HepG2 (cell line): ENCODE measurements around the gene CD109. TPM values are rescaled to one million over a fixed set of nuclear protein-coding genes. Genes with fewer than 3 reads are reported as not detected.

ENCODE experiments used
- FOXA3 ChIP-seq: IDR thresholded peaks from 2 replicates; pipeline ENCODE4 v1.6.1; 2016; ENCODE audit warnings: missing genetic modification reagents, missing compliant biosample characterization
- HDAC1 ChIP-seq: sonication (generic); formaldehyde crosslinking; IDR thresholded peaks from 2 replicates; pipeline ENCODE4 v1.5.1; 2020; ENCODE audit warnings: mild to moderate bottlenecking, missing genetic modification reagents
- HDAC2 ChIP-seq: sonication (generic); formaldehyde crosslinking; IDR thresholded peaks from 2 replicates; pipeline ENCODE4 v1.4.0; 2020; ENCODE audit warnings: missing genetic modification reagents
- HNRNPL ChIP-seq: fragments of 200-400 bp; formaldehyde crosslinking; IDR thresholded peaks from 2 replicates; pipeline ENCODE4 v1.6.1; 2017; ENCODE audit warnings: mild to moderate bottlenecking, low read depth, low read length
- JUNB ChIP-seq: sonication (generic); formaldehyde crosslinking; IDR thresholded peaks from 2 replicates; pipeline ENCODE4 v1.8.0; 2022; ENCODE audit warnings: missing genetic modification reagents, mild to moderate bottlenecking, borderline replicate concordance
- KAT8 ChIP-seq: IDR thresholded peaks from 2 replicates; pipeline ENCODE4 v1.6.1; 2016; ENCODE audit warnings: missing genetic modification reagents, missing compliant biosample characterization
- KDM2A ChIP-seq: sonication (generic); formaldehyde crosslinking; IDR thresholded peaks from 2 replicates; pipeline ENCODE4 v1.4.0; 2020; ENCODE audit warnings: low read depth, missing genetic modification reagents, borderline replicate concordance
- PHB2 ChIP-seq: fragments of 450-650 bp; IDR thresholded peaks from 2 replicates; pipeline ENCODE4 v1.6.1; 2018; ENCODE audit not compliant: partially characterized antibody
- TARDBP ChIP-seq: sonication (generic); formaldehyde crosslinking; IDR thresholded peaks from 2 replicates; pipeline ENCODE4 v1.8.0; 2022; ENCODE audit warnings: mild to moderate bottlenecking, missing genetic modification reagents
- ZFP41 ChIP-seq: sonication (generic); formaldehyde crosslinking; IDR thresholded peaks from 2 replicates; pipeline ENCODE4 v1.4.0; 2020; ENCODE audit warnings: mild to moderate bottlenecking, missing genetic modification reagents, borderline replicate concordance
- ZMYM2 ChIP-seq: sonication (generic); formaldehyde crosslinking; IDR thresholded peaks from 2 replicates; pipeline ENCODE4 v1.8.0; 2022; ENCODE audit warnings: mild to moderate bottlenecking, missing genetic modification reagents
- ZSCAN12 ChIP-seq: sonication (generic); formaldehyde crosslinking; IDR thresholded peaks from 2 replicates; pipeline ENCODE4 v1.9.0; 2021; ENCODE audit warnings: mild to moderate bottlenecking, missing genetic modification reagents
- polyA plus RNA-seq, 8 experiments: library from polyadenylated mRNA; depleted of rRNA in 3 of 8; stranded (reverse) in 7 of 8; unstranded in 1 of 8; fragments of >200 nt; fragmentation: Illumina TruSeq in 4 of 8; extraction: Trizol in 4 of 8; gene quantifications; 2 replicates each; pipeline versions ENCODE4 v1.2.1 to v1.2.3, GENCODE V29; 2011 to 2016; ENCODE audit warnings: low read depth in 4 of 8, missing spikeins in 1 of 8, mixed read lengths in 1 of 8; ENCODE audit not compliant: insufficient read depth in 1 of 8
- total RNA-seq, 5 experiments: library from RNA; depleted of rRNA; stranded (reverse); fragments of >200 nt; fragmentation: Illumina TruSeq; extraction: Trizol; gene quantifications; 2 replicates each; pipeline ENCODE4 v1.2.3, GENCODE V29; 2016; ENCODE audit warnings: low read depth in 1 of 5
- TF ChIP-seq, protein P1 (sequence below): sonication (generic); formaldehyde crosslinking; IDR thresholded peaks from 2 replicates; pipeline ENCODE4 v1.4.0; 2020; ENCODE audit warnings: low read depth, missing genetic modification reagents
- TF ChIP-seq, protein P2 (sequence below): IDR thresholded peaks from 2 replicates; pipeline ENCODE4 v1.6.1; 2012; ENCODE audit warnings: inconsistent platforms
- TF ChIP-seq, protein P3 (sequence below): sonication (generic); formaldehyde crosslinking; conservative IDR thresholded peaks from 2 replicates; pipeline ENCODE4 v1.4.0; 2020; ENCODE audit warnings: missing genetic modification reagents
- TF ChIP-seq, protein P4 (sequence below): IDR thresholded peaks from 2 replicates; pipeline ENCODE4 v1.4.0; 2020; ENCODE audit warnings: mild to moderate bottlenecking, missing genetic modification reagents
- TF ChIP-seq, protein P5 (sequence below): fragments of 450-650 bp; IDR thresholded peaks from 2 replicates; pipeline ENCODE4 v1.6.1; 2016
- TF ChIP-seq, protein P6 (sequence below): sonication (generic); formaldehyde crosslinking; conservative IDR thresholded peaks from 2 replicates; pipeline ENCODE4 v1.8.0; 2022; ENCODE audit warnings: mild to moderate bottlenecking, moderate library complexity, missing genetic modification reagents

The CD109 gene
- total and polyA plus RNA-seq, 2 of the 13 experiments (the other 11 are each of a cell fraction or from before 2014, with no cell fraction given): 0.93 to 2.1 TPM

DNA sequence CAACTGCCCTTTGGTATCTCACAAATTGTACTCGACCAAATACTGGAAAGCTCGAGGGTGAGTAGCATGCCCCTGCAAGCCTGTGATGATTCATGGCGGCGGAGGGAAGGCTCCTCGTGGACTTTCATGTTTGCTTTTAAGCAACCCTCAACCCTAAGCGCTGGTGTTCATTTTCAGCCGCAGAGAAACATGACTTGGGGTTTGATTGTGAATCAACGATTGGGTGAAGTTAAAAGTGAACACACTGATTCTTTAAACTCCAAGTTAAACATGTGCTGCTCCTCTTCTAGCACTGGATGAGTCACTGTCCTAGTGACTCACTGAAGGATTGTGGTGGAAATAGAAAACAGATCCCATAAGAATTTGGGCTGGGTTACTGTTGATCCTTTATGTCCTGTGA, 8.3 kb downstream of the CD109 start (continued):
- TF ChIP-seq, protein P1, sequence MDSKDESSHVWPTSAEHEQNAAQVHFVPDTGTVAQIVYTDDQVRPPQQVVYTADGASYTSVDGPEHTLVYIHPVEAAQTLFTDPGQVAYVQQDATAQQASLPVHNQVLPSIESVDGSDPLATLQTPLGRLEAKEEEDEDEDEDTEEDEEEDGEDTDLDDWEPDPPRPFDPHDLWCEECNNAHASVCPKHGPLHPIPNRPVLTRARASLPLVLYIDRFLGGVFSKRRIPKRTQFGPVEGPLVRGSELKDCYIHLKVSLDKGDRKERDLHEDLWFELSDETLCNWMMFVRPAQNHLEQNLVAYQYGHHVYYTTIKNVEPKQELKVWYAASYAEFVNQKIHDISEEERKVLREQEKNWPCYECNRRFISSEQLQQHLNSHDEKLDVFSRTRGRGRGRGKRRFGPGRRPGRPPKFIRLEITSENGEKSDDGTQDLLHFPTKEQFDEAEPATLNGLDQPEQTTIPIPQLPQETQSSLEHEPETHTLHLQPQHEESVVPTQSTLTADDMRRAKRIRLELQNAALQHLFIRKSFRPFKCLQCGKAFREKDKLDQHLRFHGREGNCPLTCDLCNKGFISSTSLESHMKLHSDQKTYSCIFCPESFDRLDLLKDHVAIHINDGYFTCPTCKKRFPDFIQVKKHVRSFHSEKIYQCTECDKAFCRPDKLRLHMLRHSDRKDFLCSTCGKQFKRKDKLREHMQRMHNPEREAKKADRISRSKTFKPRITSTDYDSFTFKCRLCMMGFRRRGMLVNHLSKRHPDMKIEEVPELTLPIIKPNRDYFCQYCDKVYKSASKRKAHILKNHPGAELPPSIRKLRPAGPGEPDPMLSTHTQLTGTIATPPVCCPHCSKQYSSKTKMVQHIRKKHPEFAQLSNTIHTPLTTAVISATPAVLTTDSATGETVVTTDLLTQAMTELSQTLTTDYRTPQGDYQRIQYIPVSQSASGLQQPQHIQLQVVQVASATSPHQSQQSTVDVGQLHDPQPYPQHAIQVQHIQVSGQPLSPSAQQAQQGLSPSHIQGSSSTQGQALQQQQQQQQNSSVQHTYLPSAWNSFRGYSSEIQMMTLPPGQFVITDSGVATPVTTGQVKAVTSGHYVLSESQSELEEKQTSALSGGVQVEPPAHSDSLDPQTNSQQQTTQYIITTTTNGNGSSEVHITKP: 0 out of 2 replicates have a peak, but pooled peaks have one; percentile 19
- TF ChIP-seq ZSCAN12 (CRISPR knock-in tag): no peak
- TF ChIP-seq ZFP41: no peak
- 0 out of 2 replicates have a peak, but pooled peaks have one; percentile 15 for TF ChIP-seq HDAC1 (CRISPR knock-in tag)
- TF ChIP-seq, protein P2, sequence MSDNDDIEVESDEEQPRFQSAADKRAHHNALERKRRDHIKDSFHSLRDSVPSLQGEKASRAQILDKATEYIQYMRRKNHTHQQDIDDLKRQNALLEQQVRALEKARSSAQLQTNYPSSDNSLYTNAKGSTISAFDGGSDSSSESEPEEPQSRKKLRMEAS: peak; percentile 72
- TF ChIP-seq TARDBP (CRISPR knock-in tag): no peak
- no peak for TF ChIP-seq PHB2
- 0 out of 2 replicates have a peak, but pooled peaks have one; percentile 21 for TF ChIP-seq HDAC2 (CRISPR knock-in tag)
- TF ChIP-seq, protein P3, sequence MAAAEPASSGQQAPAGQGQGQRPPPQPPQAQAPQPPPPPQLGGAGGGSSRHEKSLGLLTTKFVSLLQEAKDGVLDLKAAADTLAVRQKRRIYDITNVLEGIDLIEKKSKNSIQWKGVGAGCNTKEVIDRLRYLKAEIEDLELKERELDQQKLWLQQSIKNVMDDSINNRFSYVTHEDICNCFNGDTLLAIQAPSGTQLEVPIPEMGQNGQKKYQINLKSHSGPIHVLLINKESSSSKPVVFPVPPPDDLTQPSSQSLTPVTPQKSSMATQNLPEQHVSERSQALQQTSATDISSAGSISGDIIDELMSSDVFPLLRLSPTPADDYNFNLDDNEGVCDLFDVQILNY (CRISPR knock-in tag): no peak
- no peak for TF ChIP-seq HNRNPL
- TF ChIP-seq, protein P4, sequence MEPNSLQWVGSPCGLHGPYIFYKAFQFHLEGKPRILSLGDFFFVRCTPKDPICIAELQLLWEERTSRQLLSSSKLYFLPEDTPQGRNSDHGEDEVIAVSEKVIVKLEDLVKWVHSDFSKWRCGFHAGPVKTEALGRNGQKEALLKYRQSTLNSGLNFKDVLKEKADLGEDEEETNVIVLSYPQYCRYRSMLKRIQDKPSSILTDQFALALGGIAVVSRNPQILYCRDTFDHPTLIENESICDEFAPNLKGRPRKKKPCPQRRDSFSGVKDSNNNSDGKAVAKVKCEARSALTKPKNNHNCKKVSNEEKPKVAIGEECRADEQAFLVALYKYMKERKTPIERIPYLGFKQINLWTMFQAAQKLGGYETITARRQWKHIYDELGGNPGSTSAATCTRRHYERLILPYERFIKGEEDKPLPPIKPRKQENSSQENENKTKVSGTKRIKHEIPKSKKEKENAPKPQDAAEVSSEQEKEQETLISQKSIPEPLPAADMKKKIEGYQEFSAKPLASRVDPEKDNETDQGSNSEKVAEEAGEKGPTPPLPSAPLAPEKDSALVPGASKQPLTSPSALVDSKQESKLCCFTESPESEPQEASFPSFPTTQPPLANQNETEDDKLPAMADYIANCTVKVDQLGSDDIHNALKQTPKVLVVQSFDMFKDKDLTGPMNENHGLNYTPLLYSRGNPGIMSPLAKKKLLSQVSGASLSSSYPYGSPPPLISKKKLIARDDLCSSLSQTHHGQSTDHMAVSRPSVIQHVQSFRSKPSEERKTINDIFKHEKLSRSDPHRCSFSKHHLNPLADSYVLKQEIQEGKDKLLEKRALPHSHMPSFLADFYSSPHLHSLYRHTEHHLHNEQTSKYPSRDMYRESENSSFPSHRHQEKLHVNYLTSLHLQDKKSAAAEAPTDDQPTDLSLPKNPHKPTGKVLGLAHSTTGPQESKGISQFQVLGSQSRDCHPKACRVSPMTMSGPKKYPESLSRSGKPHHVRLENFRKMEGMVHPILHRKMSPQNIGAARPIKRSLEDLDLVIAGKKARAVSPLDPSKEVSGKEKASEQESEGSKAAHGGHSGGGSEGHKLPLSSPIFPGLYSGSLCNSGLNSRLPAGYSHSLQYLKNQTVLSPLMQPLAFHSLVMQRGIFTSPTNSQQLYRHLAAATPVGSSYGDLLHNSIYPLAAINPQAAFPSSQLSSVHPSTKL (CRISPR knock-in tag): peak; percentile 58; the same call in 1 of the 2 replicates
- TF ChIP-seq, protein P5, sequence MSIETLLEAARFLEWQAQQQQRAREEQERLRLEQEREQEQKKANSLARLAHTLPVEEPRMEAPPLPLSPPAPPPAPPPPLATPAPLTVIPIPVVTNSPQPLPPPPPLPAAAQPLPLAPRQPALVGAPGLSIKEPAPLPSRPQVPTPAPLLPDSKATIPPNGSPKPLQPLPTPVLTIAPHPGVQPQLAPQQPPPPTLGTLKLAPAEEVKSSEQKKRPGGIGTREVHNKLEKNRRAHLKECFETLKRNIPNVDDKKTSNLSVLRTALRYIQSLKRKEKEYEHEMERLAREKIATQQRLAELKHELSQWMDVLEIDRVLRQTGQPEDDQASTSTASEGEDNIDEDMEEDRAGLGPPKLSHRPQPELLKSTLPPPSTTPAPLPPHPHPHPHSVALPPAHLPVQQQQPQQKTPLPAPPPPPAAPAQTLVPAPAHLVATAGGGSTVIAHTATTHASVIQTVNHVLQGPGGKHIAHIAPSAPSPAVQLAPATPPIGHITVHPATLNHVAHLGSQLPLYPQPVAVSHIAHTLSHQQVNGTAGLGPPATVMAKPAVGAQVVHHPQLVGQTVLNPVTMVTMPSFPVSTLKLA: peak; percentile 28; the same call in 1 of the 2 replicates
- peak; percentile 29; the same call in 1 of the 2 replicates for TF ChIP-seq KDM2A
- TF ChIP-seq FOXA3 (CRISPR knock-in tag): peak; percentile 71
- peak; percentile 24; the same call in 1 of the 2 replicates for TF ChIP-seq KAT8
- TF ChIP-seq, protein P6, sequence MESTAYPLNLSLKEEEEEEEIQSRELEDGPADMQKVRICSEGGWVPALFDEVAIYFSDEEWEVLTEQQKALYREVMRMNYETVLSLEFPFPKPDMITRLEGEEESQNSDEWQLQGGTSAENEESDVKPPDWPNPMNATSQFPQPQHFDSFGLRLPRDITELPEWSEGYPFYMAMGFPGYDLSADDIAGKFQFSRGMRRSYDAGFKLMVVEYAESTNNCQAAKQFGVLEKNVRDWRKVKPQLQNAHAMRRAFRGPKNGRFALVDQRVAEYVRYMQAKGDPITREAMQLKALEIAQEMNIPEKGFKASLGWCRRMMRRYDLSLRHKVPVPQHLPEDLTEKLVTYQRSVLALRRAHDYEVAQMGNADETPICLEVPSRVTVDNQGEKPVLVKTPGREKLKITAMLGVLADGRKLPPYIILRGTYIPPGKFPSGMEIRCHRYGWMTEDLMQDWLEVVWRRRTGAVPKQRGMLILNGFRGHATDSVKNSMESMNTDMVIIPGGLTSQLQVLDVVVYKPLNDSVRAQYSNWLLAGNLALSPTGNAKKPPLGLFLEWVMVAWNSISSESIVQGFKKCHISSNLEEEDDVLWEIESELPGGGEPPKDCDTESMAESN (CRISPR knock-in tag): 0 out of 2 replicates have a peak, but pooled peaks have one; percentile 31
- 0 out of 2 replicates have a peak, but pooled peaks have one; percentile 20 for TF ChIP-seq ZMYM2 (CRISPR knock-in tag)
- TF ChIP-seq JUNB (CRISPR knock-in tag): peak; percentile 40; the same call in 1 of the 2 replicates
